ENCODE measurements around the gene SIRT2. TPM values are rescaled to one million over a fixed set of nuclear protein-coding genes. Genes with fewer than 3 reads are reported as not detected.

SIRT2 gene
- total RNA-seq, 1 experiment from 2014 or later, result 15.4 TPM

DNA sequence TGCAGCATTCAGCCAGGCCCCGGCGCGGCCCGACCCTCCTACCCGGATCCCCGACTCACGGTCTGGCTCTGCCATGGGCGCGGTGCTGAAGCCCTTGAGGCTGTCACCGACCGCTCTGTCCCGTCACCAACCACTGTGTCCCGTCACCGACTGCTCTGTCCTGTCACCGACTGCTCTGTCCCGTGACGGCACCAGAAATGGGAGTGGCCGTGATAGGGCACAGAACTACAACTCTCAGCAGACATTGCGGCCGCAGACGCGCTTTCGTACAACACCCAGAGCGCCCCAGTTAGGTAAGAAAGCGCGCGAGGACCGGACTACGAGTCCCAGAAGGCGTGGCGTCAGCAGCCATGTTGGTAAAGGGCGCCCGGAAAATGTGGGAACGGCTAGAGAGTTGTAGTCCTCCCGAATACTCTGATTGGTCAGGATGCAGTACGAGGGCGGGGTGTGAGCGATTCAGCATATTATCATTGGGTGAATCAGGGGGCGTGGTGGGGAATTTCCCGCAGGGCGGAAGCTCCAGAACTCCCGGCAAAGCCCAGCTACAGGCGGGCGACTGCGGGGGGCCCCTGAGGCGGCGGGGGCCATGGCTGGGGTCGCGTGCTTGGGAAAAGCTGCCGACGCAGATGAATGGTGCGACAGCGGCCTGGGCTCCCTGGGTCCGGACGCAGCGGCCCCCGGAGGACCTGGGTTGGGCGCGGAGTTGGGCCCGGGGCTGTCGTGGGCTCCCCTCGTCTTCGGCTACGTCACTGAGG, at the start of gene SIRT2, which contains the start of gene NFKBIB (continued):
- peak; percentile 43 for TF ChIP-seq POLR2A (IDR thresholded peaks at IDR 0.05; ENCODE audit: borderline replicate concordance, extremely low read depth, insufficient read depth, insufficient read length)
- no peak for TF ChIP-seq ATF3 (IDR thresholded peaks at IDR 0.05)
- peak; percentile 63; the same call in 1 of the 2 replicates for TF ChIP-seq EGR1 (IDR thresholded peaks at IDR 0.05; ENCODE audit: low read depth)
- TF ChIP-seq FOSL1 (IDR thresholded peaks at IDR 0.05; ENCODE audit: low read depth), result no peak
- peak; percentile 95 for TF ChIP-seq SRF (IDR thresholded peaks at IDR 0.05; ENCODE audit: low read depth)
- TF ChIP-seq CEBPB (IDR thresholded peaks at IDR 0.05; ENCODE audit: low read depth), result no peak
- peak; percentile 92 for TF ChIP-seq ELF1 (IDR thresholded peaks at IDR 0.05; ENCODE audit: borderline replicate concordance, low read depth)
- TF ChIP-seq RAD21 (IDR thresholded peaks at IDR 0.05; ENCODE audit: low read depth), result no peak

DNA sequence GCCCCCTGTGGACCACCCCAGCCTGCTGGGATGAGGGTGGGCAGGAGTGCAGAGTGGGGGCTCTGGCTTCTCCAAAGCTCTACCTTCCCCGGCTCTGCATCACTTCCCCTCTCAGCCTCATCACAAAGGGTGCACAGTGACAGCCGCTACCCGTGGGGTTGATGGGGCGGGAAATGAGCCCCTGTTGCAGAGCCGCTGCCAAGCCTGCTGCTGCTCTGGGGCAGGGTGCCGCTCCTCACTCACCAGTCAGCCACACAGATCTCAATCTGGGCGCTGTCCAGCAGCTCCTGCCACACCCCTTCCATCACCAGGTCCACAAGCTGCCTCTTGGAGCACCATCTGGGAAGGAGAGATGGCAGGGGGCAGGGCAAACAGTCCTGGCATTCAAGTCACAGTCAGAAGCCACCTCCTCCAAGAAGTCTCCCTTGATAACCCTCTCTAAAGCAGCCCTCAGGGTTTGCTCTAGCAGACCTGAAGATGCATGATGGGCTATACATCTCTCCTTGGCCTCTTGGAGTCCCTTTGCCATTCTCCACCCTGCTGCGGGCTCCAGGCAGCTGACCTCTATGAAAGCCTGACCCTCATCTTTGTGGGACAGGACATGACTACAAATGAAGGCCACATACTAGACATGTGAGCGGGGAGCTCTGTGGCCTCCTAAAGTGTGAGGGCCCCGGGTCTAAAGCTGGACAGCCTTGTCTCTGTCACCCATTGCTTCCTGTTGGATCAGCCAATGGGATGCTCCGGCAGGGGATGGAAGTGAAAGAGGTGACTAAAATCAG, 47.0 kb upstream of the SIRT2 start:
- POLR2A ChIA-PET, result no interaction called here
- CTCF ChIA-PET, result no interaction called here
- Histone ChIP-seq H3K4me1 (ENCODE audit: control insufficient read depth in 1 of 2, insufficient read depth in 2 of 2, low read length in 2 of 2) (no peaks in the 10 kb centered on the region), H3K4me2 (ENCODE audit: low read length) (no peak overlapping the region), H3K79me2 (ENCODE audit: insufficient read depth, low read length) (no peaks in the 10 kb centered on the region), H3K9me3 (ENCODE audit: control insufficient read depth in 1 of 2, insufficient read depth in 1 of 2, low read depth in 1 of 2, low read length in 2 of 2) (no peaks in the 10 kb centered on the region), H3K27me3 (ENCODE audit: insufficient read depth, low read length) (no peaks in the 10 kb centered on the region), H3K27ac (ENCODE audit: low read depth, low read length) (no peak overlapping the region), H3K36me3 (ENCODE audit: control insufficient read depth in 1 of 2, insufficient read depth in 2 of 2, low read length in 2 of 2) (no peaks in the 10 kb centered on the region), H3K4me3 (replicated peaks in 1 of 2; ENCODE audit: low read depth in 1 of 2, low read length in 2 of 2) (no peak overlapping the region), H2AFZ (ENCODE audit: low read depth, low read length, poor library complexity, severe bottlenecking) (no peak overlapping the region), H3K9ac (ENCODE audit: low read length) (no peak overlapping the region), H3K9me2 (ENCODE audit: insufficient read depth) (no peaks in the 10 kb centered on the region), H4K20me1 (ENCODE audit: insufficient read depth) (no peaks in the 10 kb centered on the region)
- RAD21 ChIA-PET (ENCODE audit: low non-redundant PET in 1 of 2, low total read pairs in 2 of 2, uncharacterized antibody in 2 of 2, unreplicated experiment in 2 of 2), result no interaction called here
- intact Hi-C loops (cut with micrococcal nuclease), result no loop called here
- ATAC-seq (no peak), DNase-seq (ENCODE audit: low read depth, low spot score) (no peak)
- BruUV-seq (replicated peaks), result no TSS peak
- TF ChIP-seq SIN3A (IDR thresholded peaks at IDR 0.05; ENCODE audit: low read depth) (no peak), EZH2phosphoT487 (IDR thresholded peaks at IDR 0.05; ENCODE audit: borderline replicate concordance) (no peak), CTCF (IDR thresholded peaks at IDR 0.05 in 2 of 3, conservative IDR thresholded peaks at IDR 0.05 in 1 of 3; ENCODE audit: borderline replicate concordance in 1 of 3, insufficient read depth in 1 of 3, low read depth in 2 of 3, low read length in 2 of 3) (no peak), CEBPB (IDR thresholded peaks at IDR 0.05; ENCODE audit: low read depth) (no peak), SRF (IDR thresholded peaks at IDR 0.05; ENCODE audit: low read depth) (no peak)
- TF ChIP-seq, protein P1, sequence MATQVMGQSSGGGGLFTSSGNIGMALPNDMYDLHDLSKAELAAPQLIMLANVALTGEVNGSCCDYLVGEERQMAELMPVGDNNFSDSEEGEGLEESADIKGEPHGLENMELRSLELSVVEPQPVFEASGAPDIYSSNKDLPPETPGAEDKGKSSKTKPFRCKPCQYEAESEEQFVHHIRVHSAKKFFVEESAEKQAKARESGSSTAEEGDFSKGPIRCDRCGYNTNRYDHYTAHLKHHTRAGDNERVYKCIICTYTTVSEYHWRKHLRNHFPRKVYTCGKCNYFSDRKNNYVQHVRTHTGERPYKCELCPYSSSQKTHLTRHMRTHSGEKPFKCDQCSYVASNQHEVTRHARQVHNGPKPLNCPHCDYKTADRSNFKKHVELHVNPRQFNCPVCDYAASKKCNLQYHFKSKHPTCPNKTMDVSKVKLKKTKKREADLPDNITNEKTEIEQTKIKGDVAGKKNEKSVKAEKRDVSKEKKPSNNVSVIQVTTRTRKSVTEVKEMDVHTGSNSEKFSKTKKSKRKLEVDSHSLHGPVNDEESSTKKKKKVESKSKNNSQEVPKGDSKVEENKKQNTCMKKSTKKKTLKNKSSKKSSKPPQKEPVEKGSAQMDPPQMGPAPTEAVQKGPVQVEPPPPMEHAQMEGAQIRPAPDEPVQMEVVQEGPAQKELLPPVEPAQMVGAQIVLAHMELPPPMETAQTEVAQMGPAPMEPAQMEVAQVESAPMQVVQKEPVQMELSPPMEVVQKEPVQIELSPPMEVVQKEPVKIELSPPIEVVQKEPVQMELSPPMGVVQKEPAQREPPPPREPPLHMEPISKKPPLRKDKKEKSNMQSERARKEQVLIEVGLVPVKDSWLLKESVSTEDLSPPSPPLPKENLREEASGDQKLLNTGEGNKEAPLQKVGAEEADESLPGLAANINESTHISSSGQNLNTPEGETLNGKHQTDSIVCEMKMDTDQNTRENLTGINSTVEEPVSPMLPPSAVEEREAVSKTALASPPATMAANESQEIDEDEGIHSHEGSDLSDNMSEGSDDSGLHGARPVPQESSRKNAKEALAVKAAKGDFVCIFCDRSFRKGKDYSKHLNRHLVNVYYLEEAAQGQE (IDR thresholded peaks at IDR 0.05; ENCODE audit: low read depth), result peak; percentile 45
- TF ChIP-seq, protein P2, sequence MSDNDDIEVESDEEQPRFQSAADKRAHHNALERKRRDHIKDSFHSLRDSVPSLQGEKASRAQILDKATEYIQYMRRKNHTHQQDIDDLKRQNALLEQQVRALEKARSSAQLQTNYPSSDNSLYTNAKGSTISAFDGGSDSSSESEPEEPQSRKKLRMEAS (IDR thresholded peaks at IDR 0.05), result no peak

Data from HCT116 (cell line).